Peyer's patch (tissue), 4 donors: Measurements from ENCODE around the gene HM13. TPM values are rescaled to one million over a fixed set of nuclear protein-coding genes. Genes with fewer than 3 reads are reported as not detected.
"Not testable (repeated sequence)": the region's sequence is repeated elsewhere in the genome, so short reads cannot be mapped to it uniquely, and the experiment has no call there.

Source experiments
- DNase-seq, 3 donors: peaks; one replicate each; pipeline ENCODE4 v3.0.0-alpha.2; 2017 to 2019
- H3K27ac ChIP-seq, 4 donors: fragments of 200-600 bp; sonication (generic); one replicate each; pipeline ENCODE4 v1.5.1; 2016 to 2019
- H3K27me3 ChIP-seq, 2 donors: fragments of 200-600 bp; sonication (generic); one replicate each; pipeline ENCODE4 v1.5.1; 2019
- H3K36me3 ChIP-seq, 3 donors: fragments of 200-600 bp; sonication (generic); one replicate each; pipeline ENCODE4 v1.5.1; 2016 to 2019
- H3K4me1 ChIP-seq, 4 donors: fragments of 200-600 bp; sonication (generic); one replicate each; pipeline ENCODE4 v1.5.1; 2016 to 2019
- H3K4me3 ChIP-seq, 4 donors: fragments of 200-600 bp; sonication (generic); 1 replicate in 3 of 4; 2 replicates in 1 of 4; pipeline ENCODE4 v1.5.1; 2016 to 2019; ENCODE audit warnings: mild to moderate bottlenecking in 1 of 4
- H3K9me3 ChIP-seq, 4 donors: fragments of 200-600 bp; sonication (generic); one replicate each; pipeline ENCODE4 v1.5.1; 2016 to 2019; ENCODE audit warnings: mild to moderate bottlenecking in 1 of 4
- POLR2A ChIP-seq, 2 donors: fragments of 450-650 bp; IDR thresholded peaks; one replicate each; pipeline ENCODE4 v1.5.1; 2017; ENCODE audit warnings: antibody characterized with exemption in 2 of 2, mild to moderate bottlenecking in 2 of 2, moderate library complexity in 2 of 2
- total RNA-seq, 4 donors: library from RNA; depleted of rRNA; stranded (reverse); fragments of >200 nt; gene quantifications; one replicate each; pipeline ENCODE4 v1.1.0, GENCODE V29; 2016
- TF ChIP-seq, protein P1 (sequence below), 6 experiments: fragments of 450-650 bp in 4 of 6; fragments of 200-600 bp in 2 of 6; sonication (generic) in 1 of 6; IDR thresholded peaks; one replicate each; pipeline ENCODE4 v1.5.1; 2017 to 2019; ENCODE audit warnings: antibody characterized with exemption in 6 of 6, mild to moderate bottlenecking in 3 of 6, moderate library complexity in 1 of 6

The HM13 gene
- total RNA-seq, 4 donors from 2014 or later = 38.9 to 97.4 (median 56.3) TPM

DNA sequence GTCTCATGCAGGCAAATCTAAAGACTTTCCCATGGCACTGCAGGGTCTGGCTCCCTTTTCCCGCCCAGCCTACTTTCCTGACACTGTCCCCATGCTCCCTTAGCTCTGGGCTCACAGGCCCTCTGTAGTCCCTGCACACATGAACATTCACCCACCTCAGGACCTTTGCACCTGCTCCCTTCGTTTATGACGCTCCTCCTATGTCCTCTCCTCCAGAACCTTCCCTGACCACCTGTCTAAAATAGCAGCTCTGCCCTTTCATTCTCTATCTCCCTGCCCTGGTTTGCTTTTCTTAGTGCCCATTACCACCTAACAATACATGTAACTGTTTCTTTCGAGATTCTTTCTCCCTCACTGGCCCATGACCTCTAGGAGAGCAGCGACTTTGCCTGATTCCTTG is 22.3 kb downstream of the HM13 start:
- no peak for DNase-seq
- TF ChIP-seq, protein P1, sequence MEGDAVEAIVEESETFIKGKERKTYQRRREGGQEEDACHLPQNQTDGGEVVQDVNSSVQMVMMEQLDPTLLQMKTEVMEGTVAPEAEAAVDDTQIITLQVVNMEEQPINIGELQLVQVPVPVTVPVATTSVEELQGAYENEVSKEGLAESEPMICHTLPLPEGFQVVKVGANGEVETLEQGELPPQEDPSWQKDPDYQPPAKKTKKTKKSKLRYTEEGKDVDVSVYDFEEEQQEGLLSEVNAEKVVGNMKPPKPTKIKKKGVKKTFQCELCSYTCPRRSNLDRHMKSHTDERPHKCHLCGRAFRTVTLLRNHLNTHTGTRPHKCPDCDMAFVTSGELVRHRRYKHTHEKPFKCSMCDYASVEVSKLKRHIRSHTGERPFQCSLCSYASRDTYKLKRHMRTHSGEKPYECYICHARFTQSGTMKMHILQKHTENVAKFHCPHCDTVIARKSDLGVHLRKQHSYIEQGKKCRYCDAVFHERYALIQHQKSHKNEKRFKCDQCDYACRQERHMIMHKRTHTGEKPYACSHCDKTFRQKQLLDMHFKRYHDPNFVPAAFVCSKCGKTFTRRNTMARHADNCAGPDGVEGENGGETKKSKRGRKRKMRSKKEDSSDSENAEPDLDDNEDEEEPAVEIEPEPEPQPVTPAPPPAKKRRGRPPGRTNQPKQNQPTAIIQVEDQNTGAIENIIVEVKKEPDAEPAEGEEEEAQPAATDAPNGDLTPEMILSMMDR (IDR thresholded peaks at IDR 0.05) = no peak
- no peak for TF ChIP-seq POLR2A (IDR thresholded peaks at IDR 0.05)
- H3K9me3 ChIP-seq = no peaks in the 10 kb centered on the region
- H3K36me3 ChIP-seq = peaks cover 0 to 87% (median 0%) of the 10 kb centered on the region in 3 donors
- H3K27ac ChIP-seq = no peak overlapping the region
- H3K27me3 ChIP-seq = no peaks in the 10 kb centered on the region
- H3K4me3 ChIP-seq = no peak overlapping the region
- H3K4me1 ChIP-seq = no peaks in the 10 kb centered on the region

DNA sequence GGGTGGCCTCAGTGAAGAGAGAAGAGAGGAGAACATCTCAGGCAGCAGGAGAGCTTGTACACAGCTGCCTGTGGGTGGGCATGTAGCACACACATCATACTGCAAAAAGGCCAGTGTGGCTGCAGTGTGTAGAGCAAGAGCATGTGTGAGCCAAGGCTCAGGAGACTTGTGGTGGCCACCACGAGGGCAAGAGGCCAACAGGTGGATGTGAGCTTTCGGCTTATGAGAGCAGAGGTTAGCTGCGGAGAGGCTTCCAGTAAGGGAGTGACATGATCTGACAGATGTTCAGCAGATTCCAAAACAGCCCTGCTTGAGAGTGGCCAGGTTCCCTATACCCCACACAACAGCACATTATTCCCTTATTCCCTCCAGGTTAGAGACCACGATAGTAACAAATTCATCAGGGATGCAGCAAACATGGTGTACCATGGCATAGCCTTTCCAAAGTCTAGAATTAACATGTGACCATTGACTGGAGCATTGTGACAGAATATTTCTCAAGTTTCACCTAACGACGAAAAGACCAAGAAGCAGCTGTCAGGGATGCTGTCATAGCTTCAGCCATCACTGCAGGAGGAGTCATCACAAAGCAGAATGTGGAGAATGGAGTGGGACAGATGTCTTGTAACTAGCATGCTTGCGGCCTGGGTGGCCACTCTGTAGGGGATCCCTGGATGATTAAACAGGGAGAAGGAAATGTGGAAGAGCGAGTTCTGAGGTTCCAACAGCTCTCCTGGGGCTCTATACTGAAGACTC is 23.1 kb downstream of the HM13 start:
- TF ChIP-seq, protein P1 (IDR thresholded peaks at IDR 0.05) = no peak
- no peak for TF ChIP-seq POLR2A (IDR thresholded peaks at IDR 0.05)
- no peak for DNase-seq
- no peak overlapping the region for H3K27ac ChIP-seq
- no peaks in the 10 kb centered on the region for H3K9me3 ChIP-seq
- no peak overlapping the region for H3K4me3 ChIP-seq
- peaks cover 0 to 87% (median 0%) of the 10 kb centered on the region in 3 donors for H3K36me3 ChIP-seq
- H3K27me3 ChIP-seq = no peaks in the 10 kb centered on the region
- H3K4me1 ChIP-seq = no peaks in the 10 kb centered on the region

DNA sequence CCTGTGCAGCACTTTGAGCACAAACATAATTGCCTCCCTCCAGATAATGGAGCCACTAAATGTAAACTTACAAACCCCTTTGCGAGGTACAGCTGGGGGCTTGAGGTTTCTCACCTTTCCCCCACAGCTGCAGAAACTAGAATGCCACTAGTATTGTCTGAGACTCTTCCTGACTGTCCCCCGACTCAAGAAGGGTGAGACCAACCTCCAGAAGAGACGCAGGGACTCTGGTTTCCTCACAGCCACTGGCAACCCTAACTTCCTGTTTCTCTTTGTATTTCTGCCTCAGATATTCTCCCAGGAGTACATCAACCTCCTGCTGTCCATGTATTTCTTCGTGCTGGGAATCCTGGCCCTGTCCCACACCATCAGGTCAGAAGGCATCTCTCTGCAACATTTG is 23.6 kb downstream of the HM13 start:
- Histone ChIP-seq H3K27me3 (no peaks in the 10 kb centered on the region), H3K4me1 (no peaks in the 10 kb centered on the region), H3K4me3 (no peak overlapping the region), H3K27ac (no peak overlapping the region), H3K9me3 (no peaks in the 10 kb centered on the region), H3K36me3 (peaks cover 0 to 82% (median 0%) of the 10 kb centered on the region in 3 donors)
- TF ChIP-seq, protein P1 (IDR thresholded peaks at IDR 0.05) = no peak
- TF ChIP-seq POLR2A (IDR thresholded peaks at IDR 0.05) = no peak
- DNase-seq = no peak

DNA sequence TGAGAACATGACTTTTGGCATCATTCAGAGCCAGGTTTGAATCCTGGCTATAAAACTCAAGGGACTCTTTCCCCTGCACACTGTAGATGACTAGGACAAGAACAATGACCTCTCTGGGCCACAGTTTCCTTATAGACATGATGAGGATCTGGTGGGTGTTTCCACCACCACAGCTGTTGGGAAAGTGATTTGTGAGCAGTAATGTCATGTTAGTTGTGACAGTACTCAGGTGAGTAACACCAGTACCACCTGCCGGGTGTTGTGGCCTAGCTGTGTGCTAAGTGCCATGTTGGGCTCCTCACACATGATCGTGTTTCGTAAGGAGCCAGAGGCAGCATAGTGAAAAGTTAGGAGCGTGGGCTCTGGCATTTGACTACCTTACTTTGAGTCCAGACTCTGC is 24.1 kb downstream of the HM13 start:
- H3K36me3 ChIP-seq = peaks cover 0 to 78% (median 0%) of the 10 kb centered on the region in 3 donors
- TF ChIP-seq, protein P1 (IDR thresholded peaks at IDR 0.05) = no peak
- no peak for TF ChIP-seq POLR2A (IDR thresholded peaks at IDR 0.05)
- H3K4me3 ChIP-seq = no peak overlapping the region

DNA sequence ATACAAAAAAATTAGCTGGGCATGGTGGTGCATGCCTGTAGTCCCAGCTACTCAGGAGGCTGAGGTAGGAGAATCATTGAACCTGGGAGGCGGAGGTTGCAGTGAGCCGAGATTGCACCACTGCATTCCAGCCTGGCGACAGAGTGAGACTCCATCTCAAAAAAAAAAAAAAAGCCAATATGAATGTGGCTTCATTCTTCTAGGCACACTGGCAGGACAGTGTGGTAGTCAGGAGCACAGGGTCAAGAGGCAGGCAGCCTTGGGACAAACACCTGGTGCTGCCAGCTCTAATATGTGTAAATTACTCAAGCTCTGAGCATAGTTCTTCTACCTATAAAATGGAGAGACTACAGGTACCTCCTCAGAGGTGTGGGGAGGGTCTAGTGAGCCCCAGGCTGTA is 25.4 kb downstream of the HM13 start:
- not testable (repeated sequence) for H3K9me3 ChIP-seq, H3K4me3 ChIP-seq, DNase-seq, H3K4me1 ChIP-seq, H3K27me3 ChIP-seq, H3K27ac ChIP-seq
- peaks cover 0 to 76% (median 0%) of the 10 kb centered on the region in 3 donors for H3K36me3 ChIP-seq

More for the DNA sequence above, 24.1 kb downstream of the HM13 start:
- Histone ChIP-seq H3K4me1 (no peaks in the 10 kb centered on the region), H3K9me3 (no peaks in the 10 kb centered on the region), H3K27me3 (no peaks in the 10 kb centered on the region), H3K27ac (no peak overlapping the region)
- no peak for DNase-seq

DNA sequence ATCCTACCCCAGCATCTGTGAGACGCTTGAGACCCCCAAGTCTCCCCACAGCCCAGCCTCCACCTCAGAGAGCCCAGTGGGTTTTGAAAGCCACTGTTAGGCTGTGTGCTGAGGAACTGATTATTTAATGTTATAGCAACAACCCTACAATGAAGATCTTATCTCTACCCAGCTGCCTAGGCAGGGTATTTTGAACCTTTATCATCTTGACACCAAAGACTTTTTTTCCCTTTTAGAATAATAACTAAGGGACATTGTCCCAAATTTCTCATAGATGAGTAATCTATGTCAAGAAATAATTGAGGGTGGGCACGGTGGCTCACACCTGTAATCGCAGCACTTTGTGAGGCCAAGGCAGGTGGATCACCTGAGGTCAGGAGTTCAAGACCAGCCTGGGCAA is 26.2 kb downstream of the HM13 start:
- Histone ChIP-seq H3K9me3 (no peaks in the 10 kb centered on the region), H3K36me3 (peaks cover 0 to 72% (median 0%) of the 10 kb centered on the region in 3 donors), H3K27ac (no peak overlapping the region), H3K27me3 (no peaks in the 10 kb centered on the region), H3K4me3 (no peak overlapping the region), H3K4me1 (no peaks in the 10 kb centered on the region)
- no peak for DNase-seq
- TF ChIP-seq, protein P1 (IDR thresholded peaks at IDR 0.05) = no peak
- TF ChIP-seq POLR2A (IDR thresholded peaks at IDR 0.05) = no peak
